ENCODE measurements around the gene SNX24. TPM values are rescaled to one million over a fixed set of nuclear protein-coding genes. Genes with fewer than 3 reads are reported as not detected.

The SNX24 gene
- total and polyA plus RNA-seq, 2 donors (not counting 1 experiment from before 2014, with no cell fraction given), result 13.4 to 22.3 TPM

GRCh38 chr5:122941737-122942136 is 96.3 kb downstream of the SNX24 start:
- Histone ChIP-seq H4K20me1 (ENCODE audit: control insufficient read depth, extremely low read depth, insufficient read depth, low read length) (no peaks in the 10 kb centered on the region), H3K27me3 (ENCODE audit: control insufficient read depth, insufficient read depth, low read length) (no peaks in the 10 kb centered on the region), H3K36me3 (ENCODE audit: control insufficient read depth, insufficient read depth, low read length) (no peaks in the 10 kb centered on the region), H3K4me2 (ENCODE audit: extremely low read depth, insufficient read depth, low read length) (no peak overlapping the region), H3K9me3 (ENCODE audit: control insufficient read depth, insufficient read depth, low read depth, low read length) (no peaks in the 10 kb centered on the region), H3K4me3 (replicated peaks in 1 of 4; ENCODE audit: control extremely low read depth in 1 of 4, insufficient read depth in 1 of 4, low read depth in 3 of 4, low read length in 4 of 4) (no peak overlapping the region), H3K79me2 (ENCODE audit: control insufficient read depth, insufficient read depth, low read length) (no peaks in the 10 kb centered on the region), H2AFZ (ENCODE audit: low read length) (no peak overlapping the region), H3K27ac (ENCODE audit: insufficient read depth, low read length) (no peak overlapping the region), H3K4me1 (ENCODE audit: control insufficient read depth, extremely low read depth, insufficient read depth, low read length) (no peaks in the 10 kb centered on the region), H3K9ac (ENCODE audit: insufficient read depth, low read length) (no peak overlapping the region)
- no peak for DNase-seq (ENCODE audit: low read depth in 2 of 2)
- TF ChIP-seq EZH2 (IDR thresholded peaks at IDR 0.05; ENCODE audit: low read length, missing control alignments), result no peak
- no peak for TF ChIP-seq CTCF (conservative IDR thresholded peaks at IDR 0.05 in 1 of 2, IDR thresholded peaks at IDR 0.05 in 1 of 2; ENCODE audit: low read depth in 1 of 2, low read length in 2 of 2)

GRCh38 chr5:122942164-122942914 is 96.9 kb downstream of the SNX24 start:
- Histone ChIP-seq H3K27me3 (ENCODE audit: control insufficient read depth, insufficient read depth, low read length) (no peaks in the 10 kb centered on the region), H3K4me1 (ENCODE audit: control insufficient read depth, extremely low read depth, insufficient read depth, low read length) (no peaks in the 10 kb centered on the region), H2AFZ (ENCODE audit: low read length) (no peak overlapping the region), H3K4me3 (replicated peaks in 1 of 4; ENCODE audit: control extremely low read depth in 1 of 4, insufficient read depth in 1 of 4, low read depth in 3 of 4, low read length in 4 of 4) (no peak overlapping the region), H3K79me2 (ENCODE audit: control insufficient read depth, insufficient read depth, low read length) (no peaks in the 10 kb centered on the region), H4K20me1 (ENCODE audit: control insufficient read depth, extremely low read depth, insufficient read depth, low read length) (no peaks in the 10 kb centered on the region), H3K9me3 (ENCODE audit: control insufficient read depth, insufficient read depth, low read depth, low read length) (no peaks in the 10 kb centered on the region), H3K27ac (ENCODE audit: insufficient read depth, low read length) (no peak overlapping the region), H3K9ac (ENCODE audit: insufficient read depth, low read length) (no peak overlapping the region), H3K36me3 (ENCODE audit: control insufficient read depth, insufficient read depth, low read length) (no peaks in the 10 kb centered on the region), H3K4me2 (ENCODE audit: extremely low read depth, insufficient read depth, low read length) (no peak overlapping the region)
- no peak for TF ChIP-seq CTCF (conservative IDR thresholded peaks at IDR 0.05 in 1 of 2, IDR thresholded peaks at IDR 0.05 in 1 of 2; ENCODE audit: low read depth in 1 of 2, low read length in 2 of 2)
- peak; percentile 7 to 72 for DNase-seq (ENCODE audit: low read depth in 2 of 2)

- Histone ChIP-seq H4K20me1 (ENCODE audit: control insufficient read depth, extremely low read depth, insufficient read depth, low read length) (no peaks in the 10 kb centered on the region), H3K36me3 (ENCODE audit: control insufficient read depth, insufficient read depth, low read length) (no peaks in the 10 kb centered on the region), H3K4me3 (replicated peaks in 1 of 4; ENCODE audit: control extremely low read depth in 1 of 4, insufficient read depth in 1 of 4, low read depth in 3 of 4, low read length in 4 of 4) (no peak overlapping the region), H3K27ac (ENCODE audit: insufficient read depth, low read length) (no peak overlapping the region), H3K79me2 (ENCODE audit: control insufficient read depth, insufficient read depth, low read length) (no peaks in the 10 kb centered on the region), H2AFZ (ENCODE audit: low read length) (no peak overlapping the region), H3K4me1 (ENCODE audit: control insufficient read depth, extremely low read depth, insufficient read depth, low read length) (no peaks in the 10 kb centered on the region), H3K27me3 (ENCODE audit: control insufficient read depth, insufficient read depth, low read length) (no peaks in the 10 kb centered on the region), H3K4me2 (ENCODE audit: extremely low read depth, insufficient read depth, low read length) (peak overlapping the region; percentile 19), H3K9me3 (ENCODE audit: control insufficient read depth, insufficient read depth, low read depth, low read length) (no peaks in the 10 kb centered on the region), H3K9ac (ENCODE audit: insufficient read depth, low read length) (no peak overlapping the region)
- no peak for TF ChIP-seq EZH2 (IDR thresholded peaks at IDR 0.05; ENCODE audit: low read length, missing control alignments)
- TF ChIP-seq CTCF (conservative IDR thresholded peaks at IDR 0.05 in 1 of 2, IDR thresholded peaks at IDR 0.05 in 1 of 2; ENCODE audit: low read depth in 1 of 2, low read length in 2 of 2), result no peak
- no peak for DNase-seq (ENCODE audit: low read depth in 2 of 2)
Measured at GRCh38 chr5:122943050-122943698, 97.8 kb downstream of the SNX24 start.
